PC-9 (cell line): ENCODE data around the gene DCTN1. TPM values are rescaled to one million over a fixed set of nuclear protein-coding genes. Genes with fewer than 3 reads are reported as not detected.

Experiments used
- BruUV-seq: library from RNA; stranded (reverse); fragments of 400-500 nt; replicated peaks from 2 replicates; lab custom pipeline; 2021; lab: Mats Ljungman, UMichigan
- CTCF ChIA-PET: fragments of 300-600 bp; sonication (Branson Sonifier 250); formaldehyde crosslinking; loops from one replicate; lab custom pipeline; 2022; ENCODE audit warnings: antibody characterized with exemption; lab: Charles Lee
- POLR2A ChIA-PET: fragments of 300-600 bp; sonication (Branson Sonifier 250); formaldehyde crosslinking; loops from one replicate; lab custom pipeline; 2022; ENCODE audit warnings: antibody characterized with exemption; ENCODE audit not compliant: unreplicated experiment; lab: Charles Lee
- DNase-seq, 2 experiments: peaks; one replicate each; pipeline versions ENCODE4 v3.0.0 to v3.0.0-alpha.2; 2015 to 2022; ENCODE audit warnings: mixed read lengths in 1 of 2
- H2AFZ ChIP-seq: fragments of 200-600 bp; sonication (generic); 2 replicates; pipeline ENCODE4 v1.8.1; 2017; ENCODE audit warnings: antibody characterized with exemption
- H3F3A ChIP-seq: fragments of 200-600 bp; sonication (generic); 2 replicates; pipeline ENCODE4 v1.8.1; 2017; ENCODE audit warnings: antibody characterized with exemption, mild to moderate bottlenecking, low read depth; ENCODE audit not compliant: insufficient read depth
- H3K27ac ChIP-seq: fragments of 200-600 bp; sonication (generic); 2 replicates; pipeline ENCODE4 v1.6.1; 2016; ENCODE audit warnings: mixed run types
- H3K27me3 ChIP-seq: fragments of 200-600 bp; sonication (generic); 2 replicates; pipeline ENCODE4 v1.6.1; 2016; ENCODE audit warnings: low read depth, mixed run types; ENCODE audit not compliant: insufficient read depth
- H3K36me3 ChIP-seq: fragments of 200-600 bp; sonication (generic); 2 replicates; pipeline ENCODE4 v1.6.1; 2016; ENCODE audit warnings: low read depth, mixed run types
- H3K4me1 ChIP-seq: fragments of 200-600 bp; sonication (generic); replicated peaks from 2 replicates; pipeline ENCODE4 v1.6.1; 2016; ENCODE audit warnings: mixed run types; ENCODE audit not compliant: insufficient read depth
- H3K4me2 ChIP-seq: fragments of 200-600 bp; sonication (generic); 2 replicates; pipeline ENCODE4 v1.6.1; 2017; ENCODE audit warnings: mixed run types
- H3K4me3 ChIP-seq: fragments of 200-600 bp; sonication (generic); 2 replicates; pipeline ENCODE4 v1.6.1; 2016; ENCODE audit warnings: mixed run types
- H3K79me2 ChIP-seq: fragments of 200-600 bp; sonication (generic); 2 replicates; pipeline ENCODE4 v1.6.1; 2017; ENCODE audit warnings: low read depth, mixed run types
- H3K9me2 ChIP-seq: fragments of 200-600 bp; sonication (generic); 2 replicates; pipeline ENCODE4 v1.8.1; 2017; ENCODE audit warnings: mild to moderate bottlenecking; ENCODE audit not compliant: insufficient read depth
- H3K9me3 ChIP-seq: fragments of 200-600 bp; sonication (generic); 2 replicates; pipeline ENCODE4 v1.8.1; 2016; ENCODE audit warnings: low read depth; ENCODE audit not compliant: insufficient read depth
- H4K20me1 ChIP-seq: fragments of 200-600 bp; sonication (generic); 2 replicates; pipeline ENCODE4 v1.8.1; 2017; ENCODE audit not compliant: insufficient read depth
- EZH2 ChIP-seq: fragments of 200-600 bp; sonication (generic); IDR thresholded peaks from 2 replicates; pipeline ENCODE4 v1.8.0; 2017; ENCODE audit warnings: antibody characterized with exemption, low read depth
- intact Hi-C: fragments of 100-400 bp; cut with micrococcal nuclease; formaldehyde crosslinking; loops from one replicate; pipeline ENCODE4 v1.10.0; 2022; ENCODE audit not compliant: unreplicated experiment
- total RNA-seq: library from RNA; stranded (reverse); gene quantifications from 2 replicates; pipeline ENCODE4 v1.2.3, GENCODE V29; 2021
- TF ChIP-seq, protein P1 (sequence below): fragments of 200-600 bp; sonication (generic); conservative IDR thresholded peaks from 2 replicates; pipeline ENCODE4 v1.6.1; 2017; ENCODE audit warnings: mixed run types, antibody characterized with exemption, mild to moderate bottlenecking, moderate library complexity

DCTN1 gene
- total RNA-seq, 1 experiment from 2014 or later, result 130 TPM

DNA sequence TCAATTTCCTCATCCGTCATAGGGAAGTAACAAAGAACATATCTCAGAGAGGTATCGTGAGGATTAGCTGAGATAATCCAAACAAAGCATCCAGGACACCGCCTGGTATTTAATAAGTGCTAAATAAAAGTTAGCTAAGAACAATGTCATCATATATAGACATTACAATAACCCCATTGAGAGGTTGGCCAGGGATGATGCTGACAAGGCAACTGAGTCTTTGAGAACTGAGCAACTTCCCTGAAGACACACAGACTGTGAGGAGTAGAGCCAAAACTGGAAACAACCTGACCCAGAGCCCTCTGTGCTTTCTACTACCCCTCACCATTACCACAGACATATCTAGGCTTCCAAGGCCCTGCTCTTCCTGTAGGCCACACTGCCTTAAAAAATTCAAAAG lies 1.6 kb upstream of the DCTN1 start:
- no peaks in the 10 kb centered on the region for H3K9me3 ChIP-seq
- intact Hi-C loops, result no loop called here
- TF ChIP-seq, protein P1, sequence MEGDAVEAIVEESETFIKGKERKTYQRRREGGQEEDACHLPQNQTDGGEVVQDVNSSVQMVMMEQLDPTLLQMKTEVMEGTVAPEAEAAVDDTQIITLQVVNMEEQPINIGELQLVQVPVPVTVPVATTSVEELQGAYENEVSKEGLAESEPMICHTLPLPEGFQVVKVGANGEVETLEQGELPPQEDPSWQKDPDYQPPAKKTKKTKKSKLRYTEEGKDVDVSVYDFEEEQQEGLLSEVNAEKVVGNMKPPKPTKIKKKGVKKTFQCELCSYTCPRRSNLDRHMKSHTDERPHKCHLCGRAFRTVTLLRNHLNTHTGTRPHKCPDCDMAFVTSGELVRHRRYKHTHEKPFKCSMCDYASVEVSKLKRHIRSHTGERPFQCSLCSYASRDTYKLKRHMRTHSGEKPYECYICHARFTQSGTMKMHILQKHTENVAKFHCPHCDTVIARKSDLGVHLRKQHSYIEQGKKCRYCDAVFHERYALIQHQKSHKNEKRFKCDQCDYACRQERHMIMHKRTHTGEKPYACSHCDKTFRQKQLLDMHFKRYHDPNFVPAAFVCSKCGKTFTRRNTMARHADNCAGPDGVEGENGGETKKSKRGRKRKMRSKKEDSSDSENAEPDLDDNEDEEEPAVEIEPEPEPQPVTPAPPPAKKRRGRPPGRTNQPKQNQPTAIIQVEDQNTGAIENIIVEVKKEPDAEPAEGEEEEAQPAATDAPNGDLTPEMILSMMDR, result no peak
- TF ChIP-seq EZH2, result no peak
- DNase-seq, result no peak
- no TSS peak for BruUV-seq
- no peaks in the 10 kb centered on the region for H3F3A ChIP-seq
- H3K36me3 ChIP-seq, result peaks cover 13% of the 10 kb centered on the region; the same call in 1 of the 2 replicates
- H3K4me3 ChIP-seq, result no peak overlapping the region
- H3K4me2 ChIP-seq, result no peak overlapping the region
- POLR2A ChIA-PET, result no interaction called here
- CTCF ChIA-PET, result no interaction called here
- no peaks in the 10 kb centered on the region for H3K4me1 ChIP-seq
- H3K27me3 ChIP-seq, result no peaks in the 10 kb centered on the region
- H4K20me1 ChIP-seq, result peaks cover 22% of the 10 kb centered on the region
- peaks cover 22% of the 10 kb centered on the region for H3K79me2 ChIP-seq
- H2AFZ ChIP-seq, result no peak overlapping the region
- H3K9me2 ChIP-seq, result no peaks in the 10 kb centered on the region
- H3K27ac ChIP-seq, result no peak overlapping the region

DNA sequence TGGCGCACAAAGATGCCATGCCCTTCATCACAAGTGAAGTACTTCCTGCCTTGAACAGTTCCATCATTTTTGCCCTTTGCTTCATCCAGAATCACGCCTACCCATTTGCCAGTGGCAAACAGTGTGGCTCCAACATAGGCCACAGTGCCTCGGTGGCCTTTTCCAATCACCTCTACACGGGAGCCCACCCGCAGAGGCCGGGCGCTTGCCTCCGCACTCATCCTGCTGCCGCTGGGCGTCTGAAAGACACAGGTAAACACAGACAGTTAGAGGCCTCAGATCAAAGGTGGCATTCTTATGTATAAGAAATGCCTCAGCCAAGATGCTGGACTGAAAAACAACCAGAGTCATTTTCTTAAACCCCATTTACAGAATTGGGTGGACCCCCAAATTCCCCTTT lies 2.1 kb downstream of the DCTN1 start:
- TF ChIP-seq, protein P1, result no peak
- TF ChIP-seq EZH2, result no peak
- Histone ChIP-seq H2AFZ (no peak overlapping the region), H3K4me1 (no peaks in the 10 kb centered on the region), H3K4me3 (no peak overlapping the region), H3K9me2 (no peaks in the 10 kb centered on the region), H3K9me3 (no peaks in the 10 kb centered on the region), H3F3A (no peaks in the 10 kb centered on the region), H3K79me2 (peaks cover 18% of the 10 kb centered on the region), H3K4me2 (no peak overlapping the region), H3K27me3 (no peaks in the 10 kb centered on the region), H3K27ac (no peak overlapping the region), H3K36me3 (peaks cover 6% of the 10 kb centered on the region; the same call in 1 of the 2 replicates), H4K20me1 (peaks cover 16% of the 10 kb centered on the region)
- no peak for DNase-seq
- BruUV-seq, result no TSS peak
- intact Hi-C loops, result no loop called here
- POLR2A ChIA-PET, result no interaction called here
- CTCF ChIA-PET, result no interaction called here

- TF ChIP-seq EZH2, result no peak
- TF ChIP-seq, protein P1, result no peak
- no TSS peak for BruUV-seq
- Histone ChIP-seq H3K4me2 (no peak overlapping the region), H3K9me3 (no peaks in the 10 kb centered on the region), H3K36me3 (peaks cover 6% of the 10 kb centered on the region; the same call in 1 of the 2 replicates), H4K20me1 (peaks cover 8% of the 10 kb centered on the region), H3K79me2 (peaks cover 6% of the 10 kb centered on the region), H3K9me2 (no peaks in the 10 kb centered on the region), H3K27ac (no peak overlapping the region), H3F3A (no peaks in the 10 kb centered on the region), H3K27me3 (no peaks in the 10 kb centered on the region), H3K4me1 (no peaks in the 10 kb centered on the region), H2AFZ (no peak overlapping the region), H3K4me3 (no peak overlapping the region)
- POLR2A ChIA-PET, result interaction anchor here (0.5 kb wide), 1 partner anchor 403 kb away, joined by 3 read pairs; no protein-coding TSS in a partner anchor
- DNase-seq, result no peak
- CTCF ChIA-PET, result no interaction called here
- intact Hi-C loops, result no loop called here
Measured at GRCh38 chr2:74375838-74376237, 4.3 kb downstream of the DCTN1 start.
